Body of pancreas (tissue), 4 donors: ENCODE results near the gene EPDR1. TPM values are rescaled to one million over a fixed set of nuclear protein-coding genes. Genes with fewer than 3 reads are reported as not detected.

Experiments used
- ATAC-seq: fragments of 150-250 bp; one replicate; pipeline ENCODE4 v1.9.1; 2016
- DNase-seq, 4 donors: peaks; one replicate each; pipeline ENCODE4 v3.0.0-alpha.2; 2019
- H3K27ac ChIP-seq, 4 donors: fragments of 200-600 bp; sonication (generic); 1 replicate in 3 of 4; 2 replicates in 1 of 4; pipeline versions ENCODE4 v1.5.1 to v1.6.1; 2016 to 2019; ENCODE audit warnings: mild to moderate bottlenecking in 1 of 4, mixed read lengths in 1 of 4, moderate library complexity in 1 of 4
- H3K27me3 ChIP-seq, 2 donors: fragments of 200-600 bp; sonication (generic); one replicate each; pipeline ENCODE4 v1.6.0; 2016; ENCODE audit warnings: mild to moderate bottlenecking in 1 of 2
- H3K36me3 ChIP-seq, 2 donors: fragments of 200-600 bp; sonication (generic); replicated peaks in 1 of 2; 2 replicates each; pipeline ENCODE4 v1.5.1; 2016; ENCODE audit warnings: low read depth in 2 of 2; ENCODE audit not compliant: insufficient read depth in 1 of 2
- H3K4me1 ChIP-seq: fragments of 200-600 bp; sonication (generic); one replicate; pipeline ENCODE4 v1.6.0; 2016
- H3K4me3 ChIP-seq, 2 donors: fragments of 200-600 bp; sonication (generic); 1 replicate in 1 of 2; 2 replicates in 1 of 2; pipeline ENCODE4 v1.5.1; 2016 to 2019
- H3K9me3 ChIP-seq, 3 donors: fragments of 200-600 bp; sonication (generic); 1 replicate in 2 of 3; 2 replicates in 1 of 3; pipeline ENCODE4 v1.5.1; 2016
- POLR2A ChIP-seq, 3 donors: fragments of 450-650 bp; IDR thresholded peaks; one replicate each; pipeline ENCODE4 v1.6.1; 2016; ENCODE audit warnings: antibody characterized with exemption in 3 of 3, mild to moderate bottlenecking in 2 of 3
- WGBS, 2 donors: methylation state at CpG; one replicate each; pipeline ENCODE4 v1.1.5; 2017; 5-methylcytosine and 5-hydroxymethylcytosine counted together
- intact Hi-C: fragments of 100-400 bp; cut with DNase I; formaldehyde crosslinking; loops from one replicate; pipeline ENCODE4 v1.15.1; 2023
- total RNA-seq, 2 donors: library from RNA; depleted of rRNA; stranded (reverse); fragments of >200 nt; gene quantifications; one replicate each; pipeline ENCODE4 v1.1.0, GENCODE V29; 2016
- TF ChIP-seq, protein P1 (sequence below), 7 experiments: fragments of 450-650 bp in 4 of 7; fragments of 200-600 bp in 3 of 7; sonication (generic) in 3 of 7; IDR thresholded peaks; one replicate each; pipeline ENCODE4 v1.5.1; 2016 to 2019; ENCODE audit warnings: antibody characterized with exemption in 7 of 7

EPDR1 gene
- total RNA-seq, 2 donors from 2014 or later = 17.6 to 24.7 TPM

DNA sequence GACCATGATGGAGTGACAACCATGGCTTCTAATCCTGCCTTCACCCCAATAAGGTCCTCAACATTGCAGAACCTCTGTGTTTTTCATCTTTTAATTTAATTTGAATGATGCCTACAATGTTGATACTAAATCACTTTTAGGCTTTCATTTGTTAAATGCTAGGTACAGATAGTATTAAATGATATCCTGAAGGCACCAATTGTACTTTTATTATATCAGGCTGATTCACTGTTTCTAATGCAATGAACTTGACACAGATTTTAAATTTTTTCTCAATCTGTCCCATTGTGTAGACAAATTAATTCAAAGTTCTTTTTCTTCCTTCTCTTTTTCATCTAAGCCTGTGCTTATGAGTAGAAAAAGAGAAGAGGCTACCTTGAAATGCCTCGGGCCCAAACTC lies 5.2 kb downstream of the EPDR1 start:
- H3K36me3 ChIP-seq = no peaks in the 10 kb centered on the region
- no peak for ATAC-seq
- H3K27ac ChIP-seq = no peak overlapping the region
- H3K27me3 ChIP-seq = no peaks in the 10 kb centered on the region
- intact Hi-C loops = no loop called here
- 96 to 100% methylated on average over 1 of the region's 1 CpG for WGBS, 2 donors
- TF ChIP-seq POLR2A (IDR thresholded peaks at IDR 0.05) = no peak
- TF ChIP-seq, protein P1, sequence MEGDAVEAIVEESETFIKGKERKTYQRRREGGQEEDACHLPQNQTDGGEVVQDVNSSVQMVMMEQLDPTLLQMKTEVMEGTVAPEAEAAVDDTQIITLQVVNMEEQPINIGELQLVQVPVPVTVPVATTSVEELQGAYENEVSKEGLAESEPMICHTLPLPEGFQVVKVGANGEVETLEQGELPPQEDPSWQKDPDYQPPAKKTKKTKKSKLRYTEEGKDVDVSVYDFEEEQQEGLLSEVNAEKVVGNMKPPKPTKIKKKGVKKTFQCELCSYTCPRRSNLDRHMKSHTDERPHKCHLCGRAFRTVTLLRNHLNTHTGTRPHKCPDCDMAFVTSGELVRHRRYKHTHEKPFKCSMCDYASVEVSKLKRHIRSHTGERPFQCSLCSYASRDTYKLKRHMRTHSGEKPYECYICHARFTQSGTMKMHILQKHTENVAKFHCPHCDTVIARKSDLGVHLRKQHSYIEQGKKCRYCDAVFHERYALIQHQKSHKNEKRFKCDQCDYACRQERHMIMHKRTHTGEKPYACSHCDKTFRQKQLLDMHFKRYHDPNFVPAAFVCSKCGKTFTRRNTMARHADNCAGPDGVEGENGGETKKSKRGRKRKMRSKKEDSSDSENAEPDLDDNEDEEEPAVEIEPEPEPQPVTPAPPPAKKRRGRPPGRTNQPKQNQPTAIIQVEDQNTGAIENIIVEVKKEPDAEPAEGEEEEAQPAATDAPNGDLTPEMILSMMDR (IDR thresholded peaks at IDR 0.05) = no peak
- H3K4me3 ChIP-seq = no peak overlapping the region
- no peaks in the 10 kb centered on the region for H3K9me3 ChIP-seq
- peaks cover 32% of the 10 kb centered on the region for H3K4me1 ChIP-seq
- DNase-seq = no peak

DNA sequence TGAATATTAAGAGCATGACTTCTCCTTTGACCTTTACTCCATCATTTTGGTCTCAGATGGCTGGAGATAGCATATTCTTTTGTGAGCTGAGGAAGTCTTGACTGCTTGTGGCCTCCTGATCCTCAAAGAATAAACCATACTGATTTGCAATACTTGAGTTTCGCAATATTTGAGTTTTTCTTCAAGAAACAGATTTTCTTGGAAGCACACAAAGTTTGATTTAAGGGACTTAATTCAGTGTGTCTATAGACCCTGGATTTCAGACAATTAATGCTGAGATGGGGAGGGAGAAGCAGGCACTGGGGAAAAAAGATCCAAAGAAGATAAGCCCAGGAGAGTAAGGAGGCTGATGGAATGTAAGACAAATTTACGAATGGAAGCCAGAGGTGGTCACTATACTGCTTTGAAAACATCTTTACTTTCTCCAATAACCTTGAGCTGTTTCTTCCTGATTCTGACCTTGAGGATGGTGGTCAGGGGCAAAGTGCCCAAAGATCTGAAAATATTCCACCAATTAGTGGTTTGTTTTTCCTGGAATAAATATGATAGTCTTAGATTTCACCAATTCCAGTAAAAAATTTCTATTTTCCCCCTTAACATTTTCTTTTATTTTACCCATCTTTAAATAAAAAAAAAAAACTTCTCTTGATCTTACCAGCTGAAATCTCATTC lies 7.5 kb downstream of the EPDR1 start:
- Histone ChIP-seq H3K4me1 (peaks cover 18% of the 10 kb centered on the region), H3K4me3 (no peak overlapping the region), H3K27ac (no peak overlapping the region), H3K27me3 (no peaks in the 10 kb centered on the region), H3K36me3 (no peaks in the 10 kb centered on the region), H3K9me3 (no peaks in the 10 kb centered on the region)
- no peak for ATAC-seq
- intact Hi-C loops = no loop called here
- no peak for DNase-seq
- 81 to 82% methylated on average over 2 of the region's 2 CpGs for WGBS, 2 donors
- TF ChIP-seq, protein P1 (IDR thresholded peaks at IDR 0.05) = no peak
- TF ChIP-seq POLR2A (IDR thresholded peaks at IDR 0.05) = no peak

DNA sequence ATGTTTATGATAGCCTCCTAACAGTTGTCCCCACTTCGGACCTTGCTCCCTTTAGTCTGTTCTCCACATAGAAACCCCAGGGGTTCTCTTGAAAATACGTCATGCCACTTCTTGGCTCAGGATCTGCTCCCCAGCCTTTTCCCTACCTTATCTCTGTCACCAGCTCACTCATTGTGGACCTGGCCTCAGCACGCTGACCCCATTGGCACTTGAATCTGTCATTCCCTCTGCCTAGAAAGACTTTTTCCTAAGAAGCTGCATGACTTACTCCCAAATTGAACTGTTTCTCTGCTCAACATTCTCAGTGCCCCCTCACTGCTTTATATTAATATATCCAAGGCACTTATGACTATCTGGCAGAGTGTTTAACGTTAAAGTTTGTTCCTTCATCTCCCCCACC lies 8.4 kb downstream of the EPDR1 start:
- H3K4me3 ChIP-seq = no peak overlapping the region
- 87 to 88% methylated on average over 4 of the region's 4 CpGs for WGBS, 2 donors
- H3K4me1 ChIP-seq = peaks cover 8% of the 10 kb centered on the region
- ATAC-seq = no peak
- H3K36me3 ChIP-seq = no peaks in the 10 kb centered on the region
- no peak for DNase-seq
- no peak for TF ChIP-seq POLR2A (IDR thresholded peaks at IDR 0.05)
- no peaks in the 10 kb centered on the region for H3K9me3 ChIP-seq
- no peaks in the 10 kb centered on the region for H3K27me3 ChIP-seq
- intact Hi-C loops = no loop called here
- H3K27ac ChIP-seq = no peak overlapping the region

DNA sequence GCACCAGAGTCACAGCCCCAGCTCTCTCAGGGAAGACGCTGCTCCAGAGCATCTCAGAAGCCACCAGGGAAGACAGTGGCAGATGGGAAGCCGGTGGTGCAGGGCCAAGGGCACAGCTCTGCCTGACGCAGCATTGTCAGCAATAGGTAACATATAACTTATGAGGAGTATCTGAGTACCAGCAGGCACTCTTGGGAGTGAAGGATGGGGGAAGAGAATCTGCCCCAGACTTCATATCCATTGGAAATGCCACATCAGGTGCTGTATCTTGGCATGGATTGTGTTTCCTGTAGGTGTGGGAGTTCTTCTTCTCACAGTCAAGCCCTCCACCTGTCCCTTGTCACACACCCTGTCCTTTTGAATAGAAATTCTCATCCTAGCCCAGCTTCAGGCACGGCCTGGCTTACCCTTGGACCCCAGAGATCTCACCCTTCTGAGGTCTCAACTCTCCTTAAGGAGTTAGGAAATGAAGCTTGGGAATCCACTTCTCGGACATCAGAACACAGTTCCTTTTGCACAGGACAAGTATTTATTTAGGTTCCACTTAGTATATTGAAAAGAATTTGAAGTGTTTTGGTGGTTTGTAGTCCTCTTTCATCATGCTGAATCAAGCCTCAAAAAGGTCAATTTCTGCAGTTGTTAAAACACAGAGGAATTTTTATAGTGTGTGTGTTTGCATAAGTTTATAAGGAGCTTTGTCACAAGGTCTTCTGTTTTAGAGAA lies 9.9 kb downstream of the EPDR1 start:
- H3K27ac ChIP-seq = no peak overlapping the region
- no peaks in the 10 kb centered on the region for H3K27me3 ChIP-seq
- H3K9me3 ChIP-seq = no peaks in the 10 kb centered on the region
- ATAC-seq (no peak), DNase-seq (no peak)
- intact Hi-C loops = no loop called here
- no peak for TF ChIP-seq POLR2A (IDR thresholded peaks at IDR 0.05)
- TF ChIP-seq, protein P1 (IDR thresholded peaks at IDR 0.05) = no peak
- peaks cover 7% of the 10 kb centered on the region for H3K4me1 ChIP-seq
- no peak overlapping the region for H3K4me3 ChIP-seq
- 89 to 91% methylated on average over 5 of the region's 5 CpGs for WGBS, 2 donors
- H3K36me3 ChIP-seq = no peaks in the 10 kb centered on the region

DNA sequence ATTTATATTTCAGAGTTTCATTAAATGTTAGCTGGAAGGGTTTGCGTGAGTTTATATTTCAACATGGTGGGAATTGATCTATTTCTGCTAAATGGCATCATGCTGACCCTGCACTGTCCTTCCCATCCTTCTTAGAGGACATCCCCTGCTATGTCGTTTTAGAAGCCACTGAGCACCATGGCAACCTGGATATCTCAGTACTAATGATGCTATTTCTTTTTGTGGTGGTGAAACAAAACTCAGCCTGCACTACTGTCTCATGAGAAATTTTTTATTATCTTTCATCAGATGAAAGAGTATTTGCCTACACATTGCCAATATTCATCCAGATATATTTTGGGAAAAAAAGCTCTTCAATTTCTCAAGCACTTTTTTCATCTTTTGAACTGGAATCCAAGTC lies 12.1 kb downstream of the EPDR1 start:
- WGBS, 2 donors = 87 to 97% methylated on average over 2 of the region's 2 CpGs
- H3K27me3 ChIP-seq = no peaks in the 10 kb centered on the region
- H3K4me1 ChIP-seq = peaks cover 7% of the 10 kb centered on the region
- no peak for DNase-seq
- intact Hi-C loops = no loop called here
- H3K36me3 ChIP-seq = no peaks in the 10 kb centered on the region
- TF ChIP-seq POLR2A (IDR thresholded peaks at IDR 0.05) = no peak
- TF ChIP-seq, protein P1 (IDR thresholded peaks at IDR 0.05) = no peak
- H3K27ac ChIP-seq = no peak overlapping the region
- no peak for ATAC-seq
- no peaks in the 10 kb centered on the region for H3K9me3 ChIP-seq
- H3K4me3 ChIP-seq = no peak overlapping the region
